Stimulated activated CD8-positive, alpha-beta memory T cell treated with anti-CD3 and anti-CD28 coated beads, Interleukin-15, amount 100 ng/mL, for 4 hours (primary cell): ENCODE measurements around the gene ZW10.
A peak's percentile ranks its signal among the peaks of the same experiment; 100 is the strongest.
"Not testable (repeated sequence)": the region's sequence is repeated elsewhere in the genome, so short reads cannot be mapped to it uniquely, and the experiment has no call there.

ENCODE experiments used
- DNase-seq, 2 donors: peaks; one replicate each; pipeline ENCODE4 v3.0.0-alpha.2; 2020; ENCODE audit warnings: low read depth in 2 of 2

The ZW10 gene

GRCh38 chr11:113773416-113774173 is at the start of gene ZW10:
TSS of gene ZW10 (minus strand) at chr11:113773692. CDS start at chr11:113773666, 26 bp downstream.
- peak; percentile 82 to 86 for DNase-seq

- DNase-seq = no peak
Measured at GRCh38 chr11:113818426-113818825, 44.9 kb upstream of the ZW10 start.

DNA sequence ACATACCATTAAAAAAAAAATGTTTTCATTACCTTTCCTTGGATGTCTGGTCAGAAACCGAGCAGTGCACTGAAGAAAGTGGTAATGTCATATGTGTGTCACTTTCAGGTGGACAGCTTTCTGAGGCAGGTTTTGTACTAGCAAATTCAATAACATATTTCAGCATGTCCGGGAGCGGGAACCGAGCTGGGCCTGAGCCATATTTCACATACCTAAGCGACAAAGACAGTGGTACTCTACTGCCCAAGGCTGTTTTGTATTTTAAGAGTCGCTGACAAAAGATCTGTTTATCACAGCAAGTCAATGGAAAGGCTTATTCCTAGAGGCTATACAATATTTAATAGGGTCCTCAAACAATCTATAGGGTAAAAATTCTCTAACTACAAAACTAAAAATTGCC is 44.1 kb upstream of the ZW10 start:
- no peak for DNase-seq

- DNase-seq = no peak
Measured at GRCh38 chr11:113817162-113817561, 43.7 kb upstream of the ZW10 start.

DNA sequence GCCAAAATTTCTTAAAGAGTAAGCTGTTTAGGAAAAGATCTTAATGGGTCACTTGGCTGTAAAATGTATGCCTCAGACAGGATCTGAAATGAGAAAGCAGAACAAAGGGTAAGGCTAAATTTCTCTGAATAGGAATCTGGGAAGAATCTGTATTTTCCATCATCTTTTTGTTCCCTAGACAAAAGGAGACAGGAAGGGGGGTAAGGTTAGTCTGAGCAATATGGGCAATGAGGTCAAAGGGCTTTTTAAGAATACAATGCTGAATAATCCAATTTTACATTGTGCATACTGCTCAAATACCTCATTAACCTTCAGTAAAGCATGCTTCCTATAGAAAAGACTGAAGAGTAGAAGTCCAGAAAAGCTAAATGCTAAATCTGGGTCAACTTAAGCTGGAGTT is 40.7 kb upstream of the ZW10 start:
- DNase-seq = no peak

- DNase-seq = no peak
Measured at GRCh38 chr11:113808931-113809330, 35.4 kb upstream of the ZW10 start.

- DNase-seq = no peak
Measured at GRCh38 chr11:113806406-113806805, 32.9 kb upstream of the ZW10 start.

GRCh38 chr11:113805640-113806039 is 32.1 kb upstream of the ZW10 start:
- DNase-seq = no peak

DNA sequence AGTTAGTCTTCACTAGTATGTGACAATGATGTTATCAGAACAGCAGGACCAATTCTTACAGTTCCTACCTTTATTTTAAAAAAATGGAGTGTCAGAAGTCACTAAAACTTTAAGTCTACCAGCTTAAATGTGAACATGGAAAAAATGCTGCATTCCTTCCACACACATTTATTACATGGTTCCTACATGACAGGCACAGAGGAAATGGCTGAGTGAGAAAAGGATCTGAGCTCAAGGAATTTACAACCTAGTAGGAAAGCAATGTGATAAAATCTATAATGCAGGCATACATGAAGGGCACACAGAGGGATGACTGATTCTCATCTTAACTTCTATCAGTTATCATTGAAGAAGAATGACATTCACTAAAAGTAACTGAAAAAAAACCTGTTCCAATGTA is 29.1 kb upstream of the ZW10 start:
- no peak for DNase-seq

DNA sequence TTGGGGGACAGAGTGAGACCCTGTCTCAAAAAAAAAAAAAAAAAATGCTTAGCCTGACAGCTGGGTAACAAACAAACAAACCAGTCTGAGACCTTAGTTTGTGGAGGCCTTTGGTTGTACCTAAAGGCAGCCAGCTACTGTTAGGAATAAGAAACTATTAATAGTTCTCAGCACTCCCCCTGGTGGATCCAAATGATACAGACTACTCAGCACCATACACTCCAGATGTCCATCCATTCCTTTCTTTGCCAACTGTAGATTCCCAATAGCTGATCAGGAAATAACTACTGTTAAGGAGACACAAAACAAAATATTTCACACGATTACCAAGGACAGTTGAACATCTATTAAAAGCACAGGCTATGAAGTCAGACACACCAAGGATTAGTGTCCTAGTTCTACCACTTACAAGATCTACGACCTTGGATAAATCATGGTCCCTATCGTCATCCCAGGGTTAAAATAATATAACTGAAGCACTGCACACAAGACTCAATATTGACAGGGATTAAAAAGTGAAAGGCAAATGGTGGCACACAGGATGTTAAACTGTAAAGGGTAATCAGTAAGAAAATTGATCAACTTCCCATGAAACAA is 23.3 kb upstream of the ZW10 start:
- no peak for DNase-seq

- DNase-seq = no peak
Measured at GRCh38 chr11:113789675-113790320, 16.3 kb upstream of the ZW10 start.

GRCh38 chr11:113789016-113789415 is 15.5 kb upstream of the ZW10 start:
- DNase-seq = not testable (repeated sequence)

- no peak for DNase-seq
Measured at GRCh38 chr11:113782134-113782533, 8.6 kb upstream of the ZW10 start.

- DNase-seq = no peak
Measured at GRCh38 chr11:113781682-113782081, 8.2 kb upstream of the ZW10 start.

GRCh38 chr11:113779496-113779895 is 6.0 kb upstream of the ZW10 start, which contains the start of gene CLDN25:
TSS of gene CLDN25 (plus strand) at chr11:113779796. CDS start at chr11:113779796, 0 bp downstream.
- DNase-seq = no peak

GRCh38 chr11:113778111-113778910 is 4.8 kb upstream of the ZW10 start:
- no peak for DNase-seq

DNA sequence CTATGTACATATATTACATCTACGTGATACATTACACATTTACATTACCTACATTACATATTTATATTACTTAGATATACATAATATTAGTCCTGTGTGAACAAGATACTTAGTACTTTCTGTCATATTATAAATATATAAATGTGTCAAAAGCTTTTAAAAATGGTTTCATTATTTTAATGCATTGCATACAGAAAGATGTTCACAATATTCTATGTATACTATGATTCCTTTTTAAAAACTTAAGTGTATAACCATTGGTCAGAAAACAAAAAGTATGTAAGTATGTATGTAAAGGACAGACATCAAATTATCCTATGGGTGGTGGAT is 647 bp upstream of the ZW10 start:
- DNase-seq = no peak

DNA sequence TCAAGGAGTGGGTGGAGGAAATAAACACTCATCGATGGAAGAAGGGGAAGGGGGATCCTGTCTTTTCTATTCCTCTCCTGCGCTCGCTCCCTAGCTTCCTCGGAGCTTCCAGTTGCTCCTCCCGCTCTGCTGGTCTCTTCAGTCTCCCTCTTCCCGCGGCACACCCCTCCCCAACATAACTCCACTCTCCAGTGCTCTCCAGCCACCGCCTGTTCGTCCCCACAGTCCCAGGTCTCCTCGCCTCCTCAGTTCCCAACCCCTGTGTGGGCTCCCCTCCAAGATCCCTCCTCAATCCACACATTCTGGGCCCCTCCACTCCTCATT is 438 bp downstream of the ZW10 start:
- no peak for DNase-seq

DNA sequence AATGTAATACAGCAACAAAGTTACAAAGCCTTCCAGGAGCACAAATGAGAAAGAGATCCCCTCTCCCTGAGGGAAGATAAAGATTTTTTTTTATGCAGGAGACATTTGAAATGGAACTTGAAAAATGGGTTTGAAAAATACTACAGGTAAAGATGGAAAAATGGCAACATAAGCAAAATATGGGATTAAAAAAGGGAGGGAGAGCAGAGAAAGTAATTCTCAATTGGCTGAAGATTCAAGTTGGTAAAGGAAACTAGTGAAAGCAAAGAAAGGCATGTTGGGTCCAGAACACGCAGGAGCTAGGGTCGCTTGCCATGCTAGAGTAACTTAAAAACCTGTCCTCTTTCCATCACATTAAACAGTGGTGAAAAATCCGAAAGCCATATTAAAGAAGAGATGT is 1.5 kb downstream of the ZW10 start:
- no peak for DNase-seq

GRCh38 chr11:113764527-113765219 is 8.8 kb downstream of the ZW10 start:
- DNase-seq = no peak

- DNase-seq = not testable (repeated sequence)
Measured at GRCh38 chr11:113763040-113763439, 10.5 kb downstream of the ZW10 start.

DNA sequence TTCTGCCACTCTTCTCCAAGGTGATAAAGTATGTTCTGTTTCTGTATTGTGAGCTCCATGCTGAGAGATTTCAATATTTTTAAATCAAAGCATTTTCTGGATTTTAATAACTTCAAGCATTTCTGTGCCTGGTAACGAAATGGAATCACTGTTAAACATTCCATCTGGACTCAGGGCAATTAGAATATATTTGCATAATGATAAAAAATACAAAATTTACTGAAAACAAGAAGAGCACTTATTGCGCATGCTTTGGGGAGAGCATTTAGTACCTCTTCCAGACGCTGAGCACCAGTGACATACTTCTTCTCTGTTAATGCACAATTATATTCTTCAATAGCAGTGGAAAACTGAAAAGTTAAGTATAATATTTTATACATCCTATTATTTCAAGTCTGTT is 13.3 kb downstream of the ZW10 start:
- no peak for DNase-seq
